HG03159 (cell line): ENCODE data around the gene RANBP17.
"Not testable (repeated sequence)": the region's sequence is repeated elsewhere in the genome, so short reads cannot be mapped to it uniquely, and the experiment has no call there.

Source experiments
- ATAC-seq: cut with Tn5 transposase; IDR thresholded peaks from one replicate; pipeline ENCODE4 v1.9.1; 2021; ENCODE audit warnings: mild to moderate bottlenecking, moderate library complexity; ENCODE audit not compliant: unreplicated experiment

Gene RANBP17

DNA sequence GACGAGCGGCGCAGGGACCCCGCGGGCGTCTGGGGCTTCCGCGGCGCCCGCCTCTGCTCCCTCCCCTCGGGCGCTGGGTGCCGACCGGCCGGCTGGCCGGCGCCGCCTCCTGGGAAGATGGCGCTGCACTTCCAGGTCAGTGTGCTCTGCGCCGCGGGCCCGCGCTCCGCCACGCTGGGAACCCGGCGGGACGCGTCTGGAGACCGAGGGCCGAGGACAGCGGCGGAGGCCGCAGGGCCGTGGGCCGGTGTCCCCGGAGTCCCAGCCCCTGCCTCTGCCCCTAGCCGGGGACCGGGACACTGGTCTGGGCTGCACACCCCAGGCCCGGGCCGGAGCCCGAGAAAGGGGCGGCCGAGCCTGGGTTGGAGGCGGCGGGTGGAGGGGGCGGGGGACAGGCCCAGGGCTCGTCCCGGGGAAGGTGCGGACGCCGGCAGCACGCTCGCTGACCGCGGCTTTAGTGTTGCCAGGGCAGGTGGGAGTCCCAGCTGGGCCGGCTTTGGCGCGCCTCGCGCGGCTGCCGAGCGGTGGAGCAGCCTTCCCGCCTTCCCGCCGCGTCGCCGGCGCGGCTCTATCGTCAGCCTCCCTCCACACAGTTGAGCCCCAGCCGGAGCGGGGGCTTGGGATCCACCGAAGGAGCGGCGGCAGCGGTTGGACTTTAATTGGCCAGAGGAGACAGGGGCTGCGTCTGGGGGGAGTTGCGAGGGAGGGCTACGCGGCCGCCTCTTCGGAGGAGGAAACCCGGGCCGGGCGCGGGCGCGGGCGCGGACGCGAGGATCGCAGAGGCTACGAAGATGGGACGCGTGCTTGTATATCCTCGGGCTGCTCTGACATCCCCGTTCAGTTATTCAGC, at the start of gene RANBP17:
TSS of gene RANBP17 (plus strand) at position 102 of the 850 bp plus-strand sequence.
- ATAC-seq, result no peak

- no peak for ATAC-seq
Measured at GRCh38 chr5:170813231-170813630, 48.6 kb upstream of the RANBP17 start.

DNA sequence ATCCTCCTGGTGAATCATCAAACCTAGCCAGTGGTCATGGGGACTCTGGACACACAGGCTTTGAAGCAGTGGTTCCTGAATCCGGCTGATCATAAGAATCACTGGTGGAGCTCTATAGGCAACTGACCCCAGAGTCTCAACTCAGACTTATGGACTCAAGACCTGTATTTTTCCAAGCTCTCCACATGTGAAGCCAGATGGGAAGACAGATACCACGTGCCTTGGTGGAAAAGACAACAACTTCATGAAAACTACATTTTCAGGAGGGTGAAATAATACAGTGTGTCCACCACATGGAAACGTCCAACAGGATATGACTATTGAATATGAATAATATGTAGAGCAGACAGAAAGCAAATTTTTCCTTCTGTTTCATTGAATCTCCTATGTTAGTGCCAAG, 44.6 kb upstream of the RANBP17 start:
- ATAC-seq, result no peak

GRCh38 chr5:170818232-170818631, 43.6 kb upstream of the RANBP17 start:
- no peak for ATAC-seq

- no peak for ATAC-seq
Measured at GRCh38 chr5:170819824-170820223, 42.0 kb upstream of the RANBP17 start.

DNA sequence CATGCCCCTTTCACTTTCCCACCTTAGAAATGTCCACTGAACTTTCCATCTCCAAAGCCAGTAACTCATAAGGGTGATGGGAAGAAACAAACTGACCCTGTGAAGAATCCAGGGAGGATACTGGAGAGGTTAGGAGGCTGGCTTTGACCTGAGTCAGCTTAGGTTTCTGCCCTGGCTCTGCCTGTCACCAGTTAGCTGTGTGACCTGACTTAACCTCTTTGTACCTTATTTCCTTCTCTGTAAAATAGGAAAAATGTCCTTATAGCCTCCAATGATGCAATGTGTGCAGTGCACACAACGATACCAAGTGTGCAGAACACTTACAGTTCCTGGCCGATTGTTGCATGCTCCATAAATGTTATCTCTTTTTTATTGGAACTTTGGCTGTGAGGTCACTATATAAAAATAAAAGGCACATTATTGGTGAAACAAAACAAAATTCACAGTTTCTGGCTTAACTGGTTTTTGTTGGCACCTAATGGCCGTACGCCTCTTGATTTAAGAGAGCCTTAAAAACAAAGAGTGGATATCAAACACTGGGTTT, 40.5 kb upstream of the RANBP17 start:
- ATAC-seq, result no peak

- no peak for ATAC-seq
Measured at GRCh38 chr5:170826117-170826516, 35.7 kb upstream of the RANBP17 start.

- ATAC-seq, result no peak
Measured at GRCh38 chr5:170832241-170832640, 29.6 kb upstream of the RANBP17 start.

GRCh38 chr5:170833981-170834380, 27.8 kb upstream of the RANBP17 start:
- ATAC-seq, result not testable (repeated sequence)

GRCh38 chr5:170836226-170836625, 25.6 kb upstream of the RANBP17 start:
- no peak for ATAC-seq

- peak; percentile 57 for ATAC-seq
Measured at GRCh38 chr5:170843870-170844269, 17.9 kb upstream of the RANBP17 start.

DNA sequence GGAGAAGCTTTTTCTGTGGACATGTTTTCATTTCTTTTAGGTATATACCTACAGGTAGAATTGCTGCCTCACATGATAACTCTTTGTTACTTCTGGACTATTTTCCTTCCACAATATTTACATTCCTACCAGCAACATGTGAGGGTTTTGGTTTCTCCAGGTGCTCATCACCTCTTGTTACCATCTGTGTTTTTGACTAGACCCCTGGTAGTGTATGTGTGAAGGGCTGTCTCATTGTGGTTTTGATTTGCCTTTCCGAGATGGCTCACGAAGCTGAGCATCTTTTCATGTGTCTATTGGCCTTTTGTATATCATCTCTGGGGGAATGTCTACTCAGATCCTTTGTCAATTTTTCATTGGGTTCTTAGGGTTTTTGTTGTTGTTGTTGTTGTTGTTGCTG, 17.2 kb upstream of the RANBP17 start:
- ATAC-seq, result no peak

DNA sequence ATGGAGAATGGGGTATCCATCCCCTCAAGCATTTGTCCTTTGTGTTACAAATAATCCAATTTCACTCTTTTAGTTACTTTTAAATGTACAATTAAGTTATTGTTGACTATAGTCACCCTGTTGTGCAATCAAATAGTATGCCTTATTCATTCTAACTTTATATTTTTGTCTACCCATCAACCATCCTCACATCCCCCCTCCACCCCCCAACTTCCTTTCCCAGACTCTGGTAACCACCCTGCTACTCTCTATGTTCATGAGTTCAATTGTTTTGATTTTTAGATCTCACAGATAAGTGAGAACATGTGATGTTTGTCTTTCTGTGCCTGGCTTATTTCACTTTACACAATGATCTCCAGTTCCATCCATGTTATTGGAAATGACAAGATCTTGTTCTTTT, 15.4 kb upstream of the RANBP17 start:
- ATAC-seq, result no peak

DNA sequence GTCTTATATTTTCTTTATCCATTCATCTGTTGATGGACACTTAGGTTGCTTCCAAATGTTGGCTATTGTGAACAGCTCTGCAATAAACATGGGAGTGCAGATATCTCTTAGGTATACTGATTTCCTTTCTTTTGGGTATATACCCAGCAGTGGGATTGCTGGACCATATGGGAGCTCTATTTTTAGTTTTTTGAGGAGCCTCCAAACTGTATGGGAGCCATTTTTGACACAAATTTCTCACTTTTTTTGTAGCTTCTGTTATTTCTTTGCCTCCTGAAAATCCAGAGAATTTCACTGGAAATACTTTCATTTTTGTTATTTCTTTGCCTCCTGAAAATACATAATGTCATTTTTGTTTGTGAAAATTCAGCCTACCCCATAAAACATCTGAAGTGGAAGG, 15.0 kb upstream of the RANBP17 start:
- ATAC-seq, result no peak

GRCh38 chr5:170848033-170848432, 13.8 kb upstream of the RANBP17 start:
- ATAC-seq, result no peak

DNA sequence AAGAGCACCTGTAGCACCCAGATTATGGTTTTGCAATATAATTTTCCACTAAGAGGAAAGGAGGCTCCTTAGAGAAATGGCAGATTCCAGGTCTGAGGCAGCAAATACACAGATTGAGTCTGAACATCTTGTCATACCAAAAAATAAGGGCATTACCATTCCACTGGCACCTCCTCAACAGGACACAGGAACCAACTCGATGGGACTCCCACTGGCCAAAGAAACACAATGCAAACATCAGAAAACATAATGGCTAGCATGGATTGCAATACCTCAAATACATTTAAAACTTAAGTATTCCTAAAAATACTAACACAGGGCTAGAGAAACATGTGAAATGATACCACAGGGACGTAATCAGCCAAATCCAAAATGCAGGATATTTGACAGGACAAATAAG, 12.4 kb upstream of the RANBP17 start:
- no peak for ATAC-seq

DNA sequence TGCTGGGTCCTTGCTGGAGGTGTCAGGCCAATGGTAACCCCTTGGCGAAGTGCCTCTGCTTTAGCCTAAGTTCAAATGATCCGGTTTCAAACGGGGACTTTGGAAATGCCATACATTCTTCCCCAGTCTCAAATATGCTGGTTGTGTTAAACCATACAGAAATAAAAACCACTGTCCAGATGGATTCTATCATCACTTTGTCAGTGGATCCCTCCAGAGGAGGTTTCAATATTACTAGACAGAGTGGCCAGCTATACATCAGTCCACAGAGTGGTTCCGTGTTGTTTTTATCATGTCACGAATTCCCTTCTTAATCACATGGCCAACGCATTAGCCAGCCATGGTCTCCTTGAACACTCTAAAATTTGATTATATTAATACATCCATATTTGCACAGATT, 7.3 kb upstream of the RANBP17 start:
- no peak for ATAC-seq

DNA sequence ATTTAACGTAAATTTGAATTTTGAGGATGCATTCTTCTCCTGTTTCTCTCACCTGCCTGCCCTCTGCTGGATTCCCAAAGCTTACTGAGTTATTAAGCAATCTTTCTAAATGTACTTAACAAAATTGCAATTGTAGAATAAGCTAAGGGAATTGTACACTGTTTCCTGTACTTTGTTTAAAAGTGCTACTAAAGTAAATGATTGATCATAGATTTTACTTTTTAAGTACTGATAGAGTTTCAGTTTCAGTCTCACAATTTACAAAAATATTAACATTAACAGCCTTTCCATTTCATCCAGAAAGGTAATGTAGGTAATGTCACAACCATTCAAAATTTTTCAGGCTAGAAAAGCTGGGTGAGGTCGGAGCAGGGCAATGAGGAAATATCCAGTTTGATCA, 4.8 kb upstream of the RANBP17 start:
- ATAC-seq, result no peak

- ATAC-seq, result no peak
Measured at GRCh38 chr5:170860415-170860814, 1.4 kb upstream of the RANBP17 start.

DNA sequence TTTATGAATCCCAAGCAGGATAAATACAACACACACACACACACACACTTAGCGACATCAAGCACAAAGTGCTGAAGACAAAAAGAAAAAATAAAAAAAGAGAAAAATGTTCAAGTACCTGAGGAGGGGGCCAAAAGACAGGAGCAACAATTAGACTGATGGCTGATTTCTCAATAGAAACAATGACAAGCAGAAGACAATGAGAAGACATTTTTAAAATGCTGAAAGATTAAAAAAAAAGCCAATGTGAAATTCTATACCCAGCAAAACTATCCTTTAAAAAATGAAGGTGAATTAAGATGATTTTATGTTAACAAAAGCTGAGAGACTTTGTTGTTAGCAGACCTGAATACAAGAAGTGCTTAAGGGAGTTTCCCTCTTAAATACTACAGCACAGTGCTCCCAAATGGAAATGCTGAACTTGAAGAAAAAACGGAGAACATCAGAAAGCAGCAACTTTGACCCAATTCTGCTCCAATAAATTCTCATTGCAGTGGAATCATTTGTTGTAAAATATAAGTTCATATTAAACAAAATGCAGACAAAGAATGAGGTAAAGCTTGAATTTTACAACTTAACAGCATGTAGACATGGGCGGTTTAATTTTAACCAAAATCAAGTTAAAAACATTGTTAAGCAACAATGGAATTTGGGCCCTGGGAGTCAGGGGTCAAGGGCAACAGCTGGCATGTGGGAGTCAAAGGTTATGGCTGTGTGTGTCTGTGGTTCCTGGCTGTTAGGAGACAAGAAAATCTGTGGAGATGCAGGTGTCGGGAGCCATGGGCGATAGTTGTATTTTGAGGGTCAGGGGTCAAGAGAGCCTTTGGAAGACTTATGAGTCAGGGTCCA, 776 bp upstream of the RANBP17 start:
- no peak for ATAC-seq

DNA sequence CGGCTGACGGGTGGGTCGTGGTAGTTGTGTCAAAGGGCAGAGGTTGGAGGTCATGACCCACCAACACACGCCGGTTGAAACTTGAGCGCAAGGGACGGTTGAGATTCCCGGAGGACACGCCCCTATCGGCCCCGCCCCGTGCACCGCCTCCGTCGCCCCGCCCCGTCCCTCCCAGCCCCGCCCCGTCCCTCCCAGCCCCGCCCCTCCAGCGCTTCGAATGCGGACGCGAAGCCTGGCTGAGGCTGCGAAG, 226 bp upstream of the RANBP17 start:
- ATAC-seq, result no peak

GRCh38 chr5:170863646-170864045, 1.8 kb downstream of the RANBP17 start:
- ATAC-seq, result no peak
